Stimulated activated CD8-positive, alpha-beta memory T cell treated with anti-CD3 and anti-CD28 coated beads, Interleukin-7, amount 100 ng/mL, for 1 hour (primary cell): ENCODE results near the gene RPRD1B.

Source experiments
- DNase-seq, 2 donors: peaks; one replicate each; pipeline ENCODE4 v3.0.0-alpha.2; 2020; ENCODE audit warnings: low read depth in 2 of 2

The RPRD1B gene

GRCh38 chr20:38135271-38135650 is 101.7 kb downstream of the RPRD1B start:
- no peak for DNase-seq

- no peak for DNase-seq
Measured at GRCh38 chr20:38135651-38136420, 102.3 kb downstream of the RPRD1B start.

DNA sequence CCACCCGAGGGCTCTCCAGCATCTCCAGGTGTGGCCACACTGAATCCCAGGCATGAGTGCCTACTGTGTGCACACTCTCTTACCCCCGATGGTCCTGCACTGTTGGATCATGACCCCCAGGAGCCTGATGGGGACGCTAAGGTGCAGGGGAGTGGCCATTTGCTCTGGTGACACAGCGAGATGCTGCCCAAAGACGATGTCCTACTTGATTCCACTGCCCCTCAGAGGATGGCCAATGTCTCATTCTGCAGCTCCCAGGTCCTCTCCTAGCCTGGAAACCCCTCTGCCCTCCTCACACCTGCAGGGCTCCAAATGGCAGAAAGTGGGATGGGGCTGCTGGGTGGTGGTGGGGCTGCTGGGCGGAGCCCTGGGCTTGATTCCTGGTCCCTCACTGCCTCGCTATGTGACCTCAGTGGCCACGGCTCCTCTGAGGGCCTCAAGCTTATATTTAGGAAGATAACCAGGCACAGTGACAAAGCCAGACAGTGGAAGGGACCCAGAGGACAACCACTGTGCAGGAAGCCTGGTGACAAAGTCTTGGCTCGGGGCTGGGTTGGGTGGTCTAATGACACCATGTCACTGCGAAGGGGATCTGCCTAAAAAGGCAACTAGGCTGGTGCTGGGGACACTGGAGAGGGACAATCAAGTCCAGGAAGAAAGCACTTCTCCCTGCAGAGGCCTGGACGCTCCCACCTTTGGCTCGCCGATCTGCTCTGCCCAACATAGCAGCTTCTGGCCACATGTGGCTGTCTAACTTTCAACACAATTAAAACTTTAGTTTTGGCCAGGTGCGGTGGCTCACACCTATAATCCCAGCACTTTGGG is 103.1 kb downstream of the RPRD1B start:
- no peak for DNase-seq

GRCh38 chr20:38137441-38138037 is 104.0 kb downstream of the RPRD1B start:
- DNase-seq: no peak

GRCh38 chr20:38138086-38138778 is 104.7 kb downstream of the RPRD1B start:
- DNase-seq: no peak

GRCh38 chr20:38139156-38139912 is 105.8 kb downstream of the RPRD1B start:
- DNase-seq: no peak

GRCh38 chr20:38139977-38140753 is 106.6 kb downstream of the RPRD1B start:
- DNase-seq: no peak

- no peak for DNase-seq
Measured at GRCh38 chr20:38141204-38141888, 107.8 kb downstream of the RPRD1B start.
